ENCODE data around the gene SLC30A2. TPM values are rescaled to one million over a fixed set of nuclear protein-coding genes. Genes with fewer than 3 reads are reported as not detected.

Gene SLC30A2
- total RNA-seq, 3 donors from 2014 or later: 0.16 to 1.3 (median 0.33) TPM

DNA sequence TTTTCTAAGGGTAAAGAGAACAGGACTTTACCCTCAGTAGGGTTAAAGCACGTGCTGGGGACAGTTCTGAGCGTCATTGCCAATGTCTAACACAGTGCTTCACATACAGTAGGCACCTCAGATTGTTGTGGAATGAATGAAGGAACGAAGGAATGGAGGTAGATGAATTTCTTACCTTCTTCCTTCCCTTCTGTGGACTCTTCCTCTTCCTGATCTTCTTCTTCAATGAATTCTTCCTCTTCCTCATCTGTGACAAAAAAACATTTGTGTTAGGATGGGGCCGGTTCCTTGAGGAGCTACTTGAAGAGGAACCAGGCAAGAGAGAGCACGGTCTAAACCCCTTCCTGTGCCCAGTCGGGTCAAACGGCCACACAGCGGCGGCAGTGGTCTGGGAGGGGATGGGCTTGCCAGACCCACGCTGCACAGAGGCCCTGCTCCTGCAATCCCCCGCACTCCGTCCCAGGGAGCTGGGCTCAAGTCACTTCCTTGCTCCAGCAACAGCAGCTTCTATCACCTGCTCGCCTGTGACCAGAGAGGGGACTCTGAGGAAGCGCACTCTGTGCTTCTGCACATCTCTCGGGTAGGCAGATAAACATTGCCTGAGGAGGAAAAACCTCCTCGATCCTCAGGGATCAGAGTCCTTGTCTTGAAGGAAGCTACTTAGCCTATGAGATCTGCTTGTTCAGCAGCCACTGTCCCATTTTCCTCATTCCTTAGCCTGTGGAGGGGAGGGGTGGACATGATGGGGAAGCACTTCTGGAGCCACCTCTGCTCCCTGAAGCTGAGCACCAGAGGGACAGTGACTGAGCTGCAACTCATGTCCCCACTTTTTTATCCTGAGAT lies 8.0 kb upstream of the SLC30A2 start:
- intact Hi-C loops (cut with DNase I; ENCODE audit: low total_unique reads): loop anchor here (2.0 kb wide), 1 partner anchor 43 kb away; no protein-coding TSS in a partner anchor
- Histone ChIP-seq H3K4me1 (no peaks in the 10 kb centered on the region), H3K9me3 (no peaks in the 10 kb centered on the region), H3K27ac (no peak overlapping the region), H3K4me3 (no peak overlapping the region), H3K27me3 (peaks cover 0 to 4% of the 10 kb centered on the region in 2 donors), H3K36me3 (no peaks in the 10 kb centered on the region)
- DNase-seq (ENCODE audit: low spot score in 2 of 2): no peak
- TF ChIP-seq POLR2A (IDR thresholded peaks at IDR 0.05) (no peak), POLR2AphosphoS5 (IDR thresholded peaks at IDR 0.05) (no peak)
- TF ChIP-seq, protein P1, sequence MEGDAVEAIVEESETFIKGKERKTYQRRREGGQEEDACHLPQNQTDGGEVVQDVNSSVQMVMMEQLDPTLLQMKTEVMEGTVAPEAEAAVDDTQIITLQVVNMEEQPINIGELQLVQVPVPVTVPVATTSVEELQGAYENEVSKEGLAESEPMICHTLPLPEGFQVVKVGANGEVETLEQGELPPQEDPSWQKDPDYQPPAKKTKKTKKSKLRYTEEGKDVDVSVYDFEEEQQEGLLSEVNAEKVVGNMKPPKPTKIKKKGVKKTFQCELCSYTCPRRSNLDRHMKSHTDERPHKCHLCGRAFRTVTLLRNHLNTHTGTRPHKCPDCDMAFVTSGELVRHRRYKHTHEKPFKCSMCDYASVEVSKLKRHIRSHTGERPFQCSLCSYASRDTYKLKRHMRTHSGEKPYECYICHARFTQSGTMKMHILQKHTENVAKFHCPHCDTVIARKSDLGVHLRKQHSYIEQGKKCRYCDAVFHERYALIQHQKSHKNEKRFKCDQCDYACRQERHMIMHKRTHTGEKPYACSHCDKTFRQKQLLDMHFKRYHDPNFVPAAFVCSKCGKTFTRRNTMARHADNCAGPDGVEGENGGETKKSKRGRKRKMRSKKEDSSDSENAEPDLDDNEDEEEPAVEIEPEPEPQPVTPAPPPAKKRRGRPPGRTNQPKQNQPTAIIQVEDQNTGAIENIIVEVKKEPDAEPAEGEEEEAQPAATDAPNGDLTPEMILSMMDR (IDR thresholded peaks at IDR 0.05): no peak

DNA sequence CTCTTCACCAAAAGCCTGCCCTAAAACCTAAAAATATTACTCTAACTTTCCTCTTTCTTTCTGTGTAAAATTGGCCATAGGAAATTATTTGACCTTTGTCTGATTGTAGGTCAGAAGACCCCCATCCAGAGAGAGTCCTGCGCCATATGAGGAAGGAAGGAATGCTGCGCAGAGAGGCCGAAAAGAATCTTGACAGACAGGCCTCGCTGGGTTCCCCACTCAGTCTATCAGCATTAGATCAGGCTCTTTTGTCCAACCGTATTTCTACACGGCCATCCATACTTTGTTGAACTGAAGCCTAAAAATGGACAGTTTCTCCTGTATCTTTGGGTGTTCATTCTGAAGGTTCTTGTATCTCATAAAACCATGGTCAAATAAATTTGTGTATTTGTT lies 4.3 kb upstream of the SLC30A2 start:
- DNase-seq (ENCODE audit: low spot score in 2 of 2): no peak
- H3K9me3 ChIP-seq: no peaks in the 10 kb centered on the region
- H3K4me1 ChIP-seq: peaks cover 0 to 13% of the 10 kb centered on the region in 2 donors
- TF ChIP-seq POLR2A (IDR thresholded peaks at IDR 0.05) (no peak), POLR2AphosphoS5 (IDR thresholded peaks at IDR 0.05) (no peak)
- TF ChIP-seq, protein P1 (IDR thresholded peaks at IDR 0.05): no peak
- H3K4me3 ChIP-seq: no peak overlapping the region
- no peak overlapping the region for H3K27ac ChIP-seq
- peaks cover 0 to 29% of the 10 kb centered on the region in 2 donors for H3K27me3 ChIP-seq
- no peaks in the 10 kb centered on the region for H3K36me3 ChIP-seq
- intact Hi-C loops (cut with DNase I; ENCODE audit: low total_unique reads): no loop called here

DNA sequence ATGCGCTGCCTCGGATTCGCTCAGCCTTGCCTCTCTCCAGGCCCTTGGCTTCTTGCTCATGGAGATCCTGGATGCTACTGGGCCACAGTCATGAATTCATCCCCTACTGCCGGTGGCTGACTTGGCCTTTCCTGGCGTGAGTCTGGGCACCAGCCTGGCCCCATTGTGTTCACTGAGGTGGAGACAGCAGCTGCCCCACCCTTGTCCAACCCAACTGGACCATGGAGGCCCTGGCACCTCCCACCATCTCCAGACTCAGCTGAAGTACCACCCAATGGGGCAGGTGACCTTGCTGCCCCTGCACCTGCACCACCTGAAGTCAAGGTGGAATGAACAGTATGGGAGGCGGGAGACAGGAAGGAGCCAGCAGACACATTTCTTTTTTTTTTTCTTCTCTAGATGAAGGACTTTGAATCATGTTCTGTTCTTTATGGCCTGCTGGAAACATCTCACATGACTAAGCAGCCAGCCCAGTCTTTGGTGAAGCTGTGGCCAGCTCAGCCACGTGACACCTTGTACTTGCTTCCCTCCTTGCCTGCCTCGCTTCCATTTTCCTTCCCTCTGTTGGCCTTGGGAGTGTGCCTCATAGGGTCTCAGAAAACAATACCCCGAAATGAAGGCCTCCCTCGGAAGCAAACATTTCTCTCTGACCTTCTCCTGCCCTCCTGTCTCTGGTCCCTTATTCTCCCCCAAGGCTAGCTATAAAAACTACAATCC lies 3.8 kb upstream of the SLC30A2 start:
- peaks cover 0 to 13% of the 10 kb centered on the region in 2 donors for H3K4me1 ChIP-seq
- intact Hi-C loops (cut with DNase I; ENCODE audit: low total_unique reads): no loop called here
- H3K27ac ChIP-seq: no peak overlapping the region
- H3K9me3 ChIP-seq: no peaks in the 10 kb centered on the region
- TF ChIP-seq POLR2AphosphoS5 (IDR thresholded peaks at IDR 0.05) (no peak), POLR2A (IDR thresholded peaks at IDR 0.05) (no peak)
- TF ChIP-seq, protein P1 (IDR thresholded peaks at IDR 0.05): no peak
- no peak for DNase-seq (ENCODE audit: low spot score in 2 of 2)
- no peaks in the 10 kb centered on the region for H3K36me3 ChIP-seq
- H3K27me3 ChIP-seq: peaks cover 0 to 35% of the 10 kb centered on the region in 2 donors
- no peak overlapping the region for H3K4me3 ChIP-seq

DNA sequence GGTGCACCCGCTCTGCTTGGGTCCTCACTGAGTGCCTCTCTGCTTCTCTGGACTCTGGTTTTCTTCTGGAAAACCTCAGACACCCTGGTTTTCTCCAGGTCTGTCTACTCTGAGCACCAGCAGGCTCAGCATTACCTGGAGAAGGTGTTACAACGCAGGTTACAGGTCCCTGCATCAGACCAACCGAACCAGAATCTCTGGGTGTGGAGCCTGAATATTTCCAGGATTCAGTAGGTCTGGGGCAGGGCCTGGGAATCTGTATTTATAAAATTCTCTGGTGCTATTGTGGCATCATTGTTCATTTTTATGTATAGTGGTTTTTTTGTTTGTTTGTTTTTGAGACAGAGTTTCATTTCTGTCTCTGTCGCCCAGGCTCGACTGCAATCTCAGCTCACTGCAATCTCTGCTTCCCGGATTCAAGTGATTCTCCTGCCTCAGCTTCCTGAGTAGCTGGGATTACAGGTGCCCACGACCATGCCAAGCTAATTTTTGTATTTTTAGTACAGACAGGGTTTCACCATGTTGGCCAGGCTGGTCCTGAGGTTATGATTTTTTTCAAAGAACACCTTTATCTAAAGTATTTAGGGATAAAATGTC lies 1.5 kb upstream of the SLC30A2 start:
- Histone ChIP-seq H3K27ac (no peak overlapping the region), H3K4me3 (no peak overlapping the region), H3K9me3 (no peaks in the 10 kb centered on the region), H3K27me3 (peaks cover 0 to 53% of the 10 kb centered on the region in 2 donors), H3K36me3 (no peaks in the 10 kb centered on the region), H3K4me1 (peaks cover 0 to 13% of the 10 kb centered on the region in 2 donors)
- intact Hi-C loops (cut with DNase I; ENCODE audit: low total_unique reads): no loop called here
- DNase-seq (ENCODE audit: low spot score in 2 of 2): no peak
- TF ChIP-seq POLR2A (IDR thresholded peaks at IDR 0.05): no peak
- TF ChIP-seq, protein P1 (IDR thresholded peaks at IDR 0.05): no peak
- TF ChIP-seq POLR2AphosphoS5 (IDR thresholded peaks at IDR 0.05): no peak
